Transverse colon (tissue), 4 donors: Measurements from ENCODE around the gene NDUFS6. TPM values are rescaled to one million over a fixed set of nuclear protein-coding genes. Genes with fewer than 3 reads are reported as not detected.

Source experiments
- DNase-seq: peaks from one replicate; pipeline ENCODE4 v3.0.0-alpha.2; 2019
- H3K27ac ChIP-seq, 4 donors: fragments of 200-600 bp; sonication (generic); 2 replicates each; pipeline ENCODE4 v1.5.1; 2016 to 2018; ENCODE audit warnings: inconsistent platforms in 4 of 4
- H3K27me3 ChIP-seq: fragments of 200-600 bp; sonication (generic); 2 replicates; pipeline ENCODE4 v1.5.1; 2017; ENCODE audit warnings: inconsistent platforms
- H3K36me3 ChIP-seq, 4 donors: fragments of 200-600 bp; sonication (generic); 2 replicates each; pipeline ENCODE4 v1.5.1; 2017 to 2019; ENCODE audit warnings: inconsistent platforms in 4 of 4
- H3K4me1 ChIP-seq, 4 donors: fragments of 200-600 bp; sonication (generic); 2 replicates each; pipeline ENCODE4 v1.5.1; 2017 to 2020; ENCODE audit warnings: inconsistent platforms in 4 of 4
- H3K4me3 ChIP-seq, 4 donors: fragments of 200-600 bp; sonication (generic); 1 replicate in 1 of 4; 2 replicates in 3 of 4; pipeline versions ENCODE4 v1.5.1 to v1.6.1; 2017 to 2019; ENCODE audit warnings: inconsistent platforms in 4 of 4
- H3K9me3 ChIP-seq, 2 donors: fragments of 200-600 bp; sonication (generic); 2 replicates each; pipeline ENCODE4 v1.5.1; 2017 to 2019; ENCODE audit warnings: inconsistent platforms in 2 of 2
- EP300 ChIP-seq: sonication (generic); formaldehyde crosslinking; IDR thresholded peaks from one replicate; pipeline ENCODE4 v1.6.1; 2017; ENCODE audit warnings: antibody characterized with exemption, low read depth
- POLR2A ChIP-seq: fragments of 450-650 bp; IDR thresholded peaks from one replicate; pipeline ENCODE4 v1.6.1; 2016; ENCODE audit warnings: antibody characterized with exemption, mild to moderate bottlenecking, moderate library complexity
- POLR2AphosphoS5 ChIP-seq, 3 donors: sonication (generic); formaldehyde crosslinking; IDR thresholded peaks; one replicate each; pipeline ENCODE4 v1.6.1; 2016; ENCODE audit warnings: antibody characterized with exemption in 3 of 3
- whole genome bisulfite sequencing, 2 donors: methylation state at CpG; one replicate each; pipeline ENCODE4 v1.1.5; 2018; ENCODE audit warnings: low coverage in 1 of 2; 5-methylcytosine and 5-hydroxymethylcytosine counted together
- in situ Hi-C, 4 donors: fragments of 200-750 bp; cut with MboI; loops; one replicate each; pipeline versions ENCODE4 v1.15.0 to v1.15.1; 2017; ENCODE audit warnings: low sequenced_read_pairs in 3 of 4, low pct_ligation_motif_present in 1 of 4, low pct_unique_long_range_greater_than_20kb in 1 of 4
- intact Hi-C: fragments of 100-400 bp; cut with DNase I; formaldehyde crosslinking; loops from one replicate; pipeline ENCODE4 v1.15.1; 2023; ENCODE audit warnings: low total_unique reads
- total RNA-seq, 4 donors: library from RNA; depleted of rRNA; stranded (reverse); fragments of >200 nt; gene quantifications; one replicate each; pipeline ENCODE4 v1.1.0, GENCODE V29; 2016
- TF ChIP-seq, protein P1 (sequence below), 5 experiments: fragments of 200-600 bp in 3 of 5; fragments of 450-650 bp in 2 of 5; sonication (generic) in 3 of 5; IDR thresholded peaks; 1 replicate in 2 of 5; 2 replicates in 3 of 5; pipeline ENCODE4 v1.5.1; 2016 to 2017; ENCODE audit warnings: antibody characterized with exemption in 5 of 5, inconsistent platforms in 3 of 5, mild to moderate bottlenecking in 2 of 5, moderate library complexity in 1 of 5

NDUFS6 gene
- total RNA-seq, 4 donors from 2014 or later: 36.4 to 133 (median 66.4) TPM

DNA sequence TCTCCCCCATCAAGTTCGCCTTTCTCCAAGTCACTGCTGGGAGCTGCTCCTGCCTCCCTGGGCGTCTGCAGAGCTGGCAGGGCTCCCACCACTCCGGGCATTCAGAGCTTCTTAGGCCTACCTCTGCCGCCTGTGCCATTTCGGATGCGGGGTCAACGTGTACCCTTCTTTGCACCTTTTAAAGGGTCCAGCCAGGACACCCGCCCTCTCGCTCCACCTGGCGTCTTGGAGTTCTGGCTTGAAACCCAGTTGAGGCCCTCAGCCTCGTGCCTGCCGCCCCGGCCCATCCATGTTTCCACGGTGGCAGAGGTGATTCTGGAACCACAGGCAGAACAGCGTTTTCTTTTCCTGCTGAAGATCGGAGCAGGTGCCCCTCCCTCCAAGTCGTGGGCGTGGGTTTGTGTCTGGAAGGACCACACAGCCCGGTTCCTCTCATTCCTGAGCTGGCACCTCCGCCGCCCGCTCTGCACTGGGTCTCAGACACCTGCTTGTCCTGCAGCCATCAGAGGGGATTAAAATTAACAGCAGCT, 32.9 kb downstream of the NDUFS6 start:
- peaks cover 38% of the 10 kb centered on the region for H3K27me3 ChIP-seq
- no peak overlapping the region for H3K27ac ChIP-seq
- in situ Hi-C loops: no loop called here

DNA sequence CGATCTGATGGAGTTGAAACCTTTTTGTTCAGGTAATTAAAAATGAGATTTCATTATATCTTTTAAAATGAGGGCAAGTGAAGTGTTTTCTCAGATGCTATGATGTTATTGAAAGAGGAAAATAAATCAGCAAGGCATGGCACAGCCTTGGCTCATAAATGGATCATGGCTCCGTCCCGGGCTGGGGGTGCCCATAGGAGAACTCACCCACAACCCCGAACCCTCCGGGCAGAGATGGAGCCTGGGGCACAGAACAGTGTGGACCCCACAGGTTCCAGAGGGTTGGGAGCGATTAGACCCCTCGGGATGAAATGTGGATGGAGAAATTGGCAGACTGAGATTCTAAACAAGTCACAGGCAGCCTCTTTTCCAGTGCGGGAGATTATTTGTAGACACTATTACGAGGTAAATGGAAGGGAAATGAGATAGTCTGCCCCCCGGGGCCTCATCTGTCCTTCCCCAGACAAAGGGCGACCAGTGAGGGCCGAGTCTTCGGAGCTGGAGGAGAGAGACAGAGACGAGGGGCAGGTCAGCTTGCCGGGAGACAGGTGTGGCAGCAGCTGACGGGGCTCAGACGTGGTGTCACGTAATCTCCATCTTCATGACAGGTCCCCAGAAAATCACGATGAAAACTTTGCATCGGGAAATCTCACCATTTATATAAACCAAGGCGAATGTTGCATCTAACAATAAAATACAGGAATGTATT, 33.7 kb downstream of the NDUFS6 start:
- TF ChIP-seq, protein P1, sequence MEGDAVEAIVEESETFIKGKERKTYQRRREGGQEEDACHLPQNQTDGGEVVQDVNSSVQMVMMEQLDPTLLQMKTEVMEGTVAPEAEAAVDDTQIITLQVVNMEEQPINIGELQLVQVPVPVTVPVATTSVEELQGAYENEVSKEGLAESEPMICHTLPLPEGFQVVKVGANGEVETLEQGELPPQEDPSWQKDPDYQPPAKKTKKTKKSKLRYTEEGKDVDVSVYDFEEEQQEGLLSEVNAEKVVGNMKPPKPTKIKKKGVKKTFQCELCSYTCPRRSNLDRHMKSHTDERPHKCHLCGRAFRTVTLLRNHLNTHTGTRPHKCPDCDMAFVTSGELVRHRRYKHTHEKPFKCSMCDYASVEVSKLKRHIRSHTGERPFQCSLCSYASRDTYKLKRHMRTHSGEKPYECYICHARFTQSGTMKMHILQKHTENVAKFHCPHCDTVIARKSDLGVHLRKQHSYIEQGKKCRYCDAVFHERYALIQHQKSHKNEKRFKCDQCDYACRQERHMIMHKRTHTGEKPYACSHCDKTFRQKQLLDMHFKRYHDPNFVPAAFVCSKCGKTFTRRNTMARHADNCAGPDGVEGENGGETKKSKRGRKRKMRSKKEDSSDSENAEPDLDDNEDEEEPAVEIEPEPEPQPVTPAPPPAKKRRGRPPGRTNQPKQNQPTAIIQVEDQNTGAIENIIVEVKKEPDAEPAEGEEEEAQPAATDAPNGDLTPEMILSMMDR (IDR thresholded peaks at IDR 0.05): no peak
- TF ChIP-seq POLR2A (no peak), POLR2AphosphoS5 (IDR thresholded peaks at IDR 0.05) (no peak), EP300 (no peak)
- peaks cover 44% of the 10 kb centered on the region for H3K27me3 ChIP-seq
- no peaks in the 10 kb centered on the region for H3K4me1 ChIP-seq
- H3K27ac ChIP-seq: no peak overlapping the region
- in situ Hi-C loops: no loop called here
- DNase-seq: no peak
- H3K4me3 ChIP-seq: no peak overlapping the region
- intact Hi-C loops: no loop called here
- H3K36me3 ChIP-seq: no peaks in the 10 kb centered on the region
- no peaks in the 10 kb centered on the region for H3K9me3 ChIP-seq
- 57 to 67% methylated on average over 7 to 21 of the region's 21 CpGs for WGBS, 2 donors

More for the DNA sequence above, 32.9 kb downstream of the NDUFS6 start:
- Histone ChIP-seq H3K36me3 (no peaks in the 10 kb centered on the region), H3K4me1 (no peaks in the 10 kb centered on the region), H3K4me3 (no peak overlapping the region), H3K9me3 (no peaks in the 10 kb centered on the region)
- TF ChIP-seq, protein P1 (IDR thresholded peaks at IDR 0.05): no peak
- TF ChIP-seq EP300 (no peak), POLR2AphosphoS5 (IDR thresholded peaks at IDR 0.05) (no peak), POLR2A (no peak)
- intact Hi-C loops: no loop called here
- no peak for DNase-seq
- WGBS, 2 donors: 81 to 100% methylated on average over 2 to 22 of the region's 22 CpGs

DNA sequence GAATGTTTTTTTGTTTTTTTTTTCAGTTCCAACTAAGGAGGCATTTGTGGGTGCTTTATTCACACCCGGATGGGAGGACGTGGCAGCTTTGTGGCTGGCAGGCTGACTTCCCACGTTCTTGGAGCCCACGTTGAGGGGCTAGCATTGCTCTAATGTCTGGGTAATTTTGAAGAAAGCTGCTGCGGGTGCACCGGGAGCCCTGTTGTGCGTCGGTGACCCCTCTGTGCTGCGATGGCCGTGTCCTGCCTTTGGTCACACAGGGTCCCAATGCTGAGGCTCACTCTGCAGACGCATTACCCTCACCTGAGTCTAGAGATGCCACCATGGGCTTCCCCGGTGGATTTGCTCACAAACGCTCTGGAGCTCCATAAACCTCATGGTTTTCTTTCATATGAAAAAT, 34.2 kb downstream of the NDUFS6 start:
- in situ Hi-C loops: no loop called here
- 62 to 77% methylated on average over 8 to 13 of the region's 13 CpGs for WGBS, 2 donors
- H3K4me3 ChIP-seq: no peak overlapping the region
- no peaks in the 10 kb centered on the region for H3K4me1 ChIP-seq
- H3K27me3 ChIP-seq: peaks cover 49% of the 10 kb centered on the region
- H3K9me3 ChIP-seq: no peaks in the 10 kb centered on the region
- no peak for TF ChIP-seq EP300
- no peak for TF ChIP-seq POLR2A
- TF ChIP-seq, protein P1 (IDR thresholded peaks at IDR 0.05): no peak
- no peak for TF ChIP-seq POLR2AphosphoS5 (IDR thresholded peaks at IDR 0.05)
- H3K27ac ChIP-seq: no peak overlapping the region
- H3K36me3 ChIP-seq: no peaks in the 10 kb centered on the region
- intact Hi-C loops: no loop called here
- DNase-seq: no peak

DNA sequence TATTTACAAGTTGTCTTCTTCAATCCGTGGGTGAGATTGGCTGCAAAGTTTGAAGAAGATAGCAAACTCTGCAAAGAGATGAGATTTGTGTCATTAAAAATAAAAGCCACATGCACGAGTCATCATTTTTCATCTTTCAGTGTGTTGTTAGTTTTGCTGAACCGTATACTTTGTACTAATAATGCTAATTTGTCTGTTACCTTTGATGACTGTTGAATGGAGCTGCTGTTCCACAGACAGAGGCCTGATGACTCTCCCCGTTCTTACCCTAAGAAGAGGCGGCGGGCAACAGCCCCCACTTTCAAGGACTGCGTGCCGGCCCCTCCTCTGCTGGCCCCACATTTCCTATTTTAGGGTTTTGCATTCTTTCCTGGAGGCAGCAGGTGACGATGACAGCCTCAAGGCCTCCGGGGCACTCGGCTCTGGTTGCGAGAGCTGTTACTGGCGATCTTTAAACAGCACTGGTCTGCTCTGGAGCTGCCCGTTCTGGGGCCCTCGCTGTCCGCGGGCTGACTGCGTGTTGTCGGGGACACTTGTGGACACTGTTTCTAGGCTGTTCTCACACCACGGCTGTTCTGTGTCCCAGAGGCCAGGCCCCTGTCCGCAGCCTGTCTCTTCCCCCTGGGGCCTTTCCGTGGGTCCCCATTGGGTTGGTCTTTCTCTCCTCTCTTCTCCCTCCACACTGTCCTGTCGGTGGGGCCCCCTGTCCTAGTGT, 35.1 kb downstream of the NDUFS6 start:
- Histone ChIP-seq H3K27ac (no peak overlapping the region), H3K36me3 (no peaks in the 10 kb centered on the region), H3K4me3 (no peak overlapping the region), H3K4me1 (no peaks in the 10 kb centered on the region), H3K27me3 (peaks cover 58% of the 10 kb centered on the region), H3K9me3 (no peaks in the 10 kb centered on the region)
- WGBS, 2 donors: 37 to 61% methylated on average over 3 to 23 of the region's 23 CpGs
- in situ Hi-C loops: no loop called here
- no peak for DNase-seq
- intact Hi-C loops: no loop called here
- TF ChIP-seq POLR2A: no peak
- TF ChIP-seq, protein P1 (IDR thresholded peaks at IDR 0.05): no peak
- TF ChIP-seq EP300: no peak
- no peak for TF ChIP-seq POLR2AphosphoS5 (IDR thresholded peaks at IDR 0.05)
